ENCODE data around the gene GRK5. TPM values are rescaled to one million over a fixed set of nuclear protein-coding genes. Genes with fewer than 3 reads are reported as not detected.
"Not testable (repeated sequence)": the region's sequence is repeated elsewhere in the genome, so short reads cannot be mapped to it uniquely, and the experiment has no call there.

Gene GRK5
- total RNA-seq, 1 donor from 2014 or later: 2.8 TPM

GRCh38 chr10:119427263-119427864 lies 220.0 kb downstream of the GRK5 start:
- H3K4me3 ChIP-seq (ENCODE audit: low read depth, low read length): no peak overlapping the region
- H3K36me3 ChIP-seq (ENCODE audit: control insufficient read depth, insufficient read depth, low read length): no peaks in the 10 kb centered on the region
- peaks cover 70% of the 10 kb centered on the region for H3K27me3 ChIP-seq (ENCODE audit: control insufficient read depth, insufficient read depth, low read length)
- no peak for DNase-seq (ENCODE audit: low read depth)
- no peak for TF ChIP-seq CTCF (IDR thresholded peaks at IDR 0.05; ENCODE audit: insufficient read depth, low read length, poor library complexity, severe bottlenecking)

- peak; percentile 88 for DNase-seq (ENCODE audit: low read depth)
- Histone ChIP-seq H3K4me3 (ENCODE audit: low read depth, low read length) (no peak overlapping the region), H3K36me3 (ENCODE audit: control insufficient read depth, insufficient read depth, low read length) (no peaks in the 10 kb centered on the region), H3K27me3 (ENCODE audit: control insufficient read depth, insufficient read depth, low read length) (peaks cover 65% of the 10 kb centered on the region)
- peak; percentile 2 for TF ChIP-seq CTCF (IDR thresholded peaks at IDR 0.05; ENCODE audit: insufficient read depth, low read length, poor library complexity, severe bottlenecking)
These were observed 221.4 kb downstream of the GRK5 start for GRCh38 chr10:119428789-119429188.

GRCh38 chr10:119429771-119430170 lies 222.4 kb downstream of the GRK5 start:
- no peak for DNase-seq (ENCODE audit: low read depth)
- peaks cover 60% of the 10 kb centered on the region for H3K27me3 ChIP-seq (ENCODE audit: control insufficient read depth, insufficient read depth, low read length)
- no peak overlapping the region for H3K4me3 ChIP-seq (ENCODE audit: low read depth, low read length)
- TF ChIP-seq CTCF (IDR thresholded peaks at IDR 0.05; ENCODE audit: insufficient read depth, low read length, poor library complexity, severe bottlenecking): no peak
- H3K36me3 ChIP-seq (ENCODE audit: control insufficient read depth, insufficient read depth, low read length): no peaks in the 10 kb centered on the region

GRCh38 chr10:119431034-119431772 lies 223.8 kb downstream of the GRK5 start:
- DNase-seq (ENCODE audit: low read depth): no peak
- no peak for TF ChIP-seq CTCF (IDR thresholded peaks at IDR 0.05; ENCODE audit: insufficient read depth, low read length, poor library complexity, severe bottlenecking)

GRCh38 chr10:119431773-119432135 lies 224.4 kb downstream of the GRK5 start:
- no peak for TF ChIP-seq CTCF (IDR thresholded peaks at IDR 0.05; ENCODE audit: insufficient read depth, low read length, poor library complexity, severe bottlenecking)
- Histone ChIP-seq H3K4me3 (ENCODE audit: low read depth, low read length) (no peak overlapping the region), H3K27me3 (ENCODE audit: control insufficient read depth, insufficient read depth, low read length) (peaks cover 57% of the 10 kb centered on the region), H3K36me3 (ENCODE audit: control insufficient read depth, insufficient read depth, low read length) (no peaks in the 10 kb centered on the region)
- DNase-seq (ENCODE audit: low read depth): no peak

More at GRCh38 chr10:119431034-119431772, 223.8 kb downstream of the GRK5 start:
- peaks cover 53% of the 10 kb centered on the region for H3K27me3 ChIP-seq (ENCODE audit: control insufficient read depth, insufficient read depth, low read length)
- no peaks in the 10 kb centered on the region for H3K36me3 ChIP-seq (ENCODE audit: control insufficient read depth, insufficient read depth, low read length)
- no peak overlapping the region for H3K4me3 ChIP-seq (ENCODE audit: low read depth, low read length)

- not testable (repeated sequence) for H3K4me3 ChIP-seq (ENCODE audit: low read depth, low read length); H3K36me3 ChIP-seq (ENCODE audit: control insufficient read depth, insufficient read depth, low read length); DNase-seq (ENCODE audit: low read depth)
- H3K27me3 ChIP-seq (ENCODE audit: control insufficient read depth, insufficient read depth, low read length): peaks cover 65% of the 10 kb centered on the region
These were observed 227.6 kb downstream of the GRK5 start for GRCh38 chr10:119434942-119435341.
